ENCODE data around the gene KDM4C. TPM values are rescaled to one million over a fixed set of nuclear protein-coding genes. Genes with fewer than 3 reads are reported as not detected.

KDM4C gene
- total and polyA plus RNA-seq, 2 donors (not counting 1 experiment from before 2014, with no cell fraction given): 49.7 to 141 TPM

DNA sequence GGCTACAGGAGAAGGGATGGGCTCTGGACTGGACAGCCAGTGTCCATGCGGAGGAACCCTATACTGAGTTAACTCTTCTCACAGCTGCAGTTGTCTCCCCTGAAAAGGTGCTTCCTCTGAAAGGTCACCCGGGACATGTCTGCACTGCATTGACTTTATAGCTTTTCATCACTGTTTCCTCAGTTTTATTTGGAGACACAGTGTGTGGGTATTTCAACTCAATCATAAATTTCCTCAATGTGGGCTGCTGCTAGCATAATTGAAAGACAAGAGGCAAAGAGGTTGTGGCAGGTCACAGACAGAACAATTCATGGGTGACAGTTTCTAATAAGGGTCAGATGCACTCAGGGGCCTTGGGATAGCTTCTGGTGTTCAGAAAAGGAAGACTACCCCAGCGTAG, 336.8 kb downstream of the KDM4C start:
- Histone ChIP-seq H3K4me3 (ENCODE audit: control extremely low read depth in 1 of 5, extremely low read depth in 1 of 5, insufficient read depth in 1 of 5, low read depth in 2 of 5, low read length in 4 of 5) (no peak overlapping the region), H3K4me1 (ENCODE audit: control insufficient read depth in 2 of 2, insufficient read depth in 2 of 2, low read length in 2 of 2) (peaks cover 10 to 11% of the 10 kb centered on the region in 2 donors), H3K27me3 (replicated peaks in 1 of 4; ENCODE audit: control extremely low read depth in 1 of 4, control insufficient read depth in 3 of 4, insufficient read depth in 4 of 4, low read length in 3 of 4) (no peaks in the 10 kb centered on the region), H2AFZ (ENCODE audit: insufficient read depth, low read depth, low read length, poor library complexity, severe bottlenecking) (no peak overlapping the region), H3K4me2 (replicated peaks; ENCODE audit: low read depth, low read length, poor library complexity, severe bottlenecking) (peak overlapping the region; percentile 8), H3K9ac (ENCODE audit: low read length) (no peak overlapping the region), H3K79me2 (ENCODE audit: control insufficient read depth, insufficient read depth, low read length) (no peaks in the 10 kb centered on the region), H3K9me3 (ENCODE audit: control extremely low read depth in 1 of 3, control insufficient read depth in 2 of 3, insufficient read depth in 1 of 3, low read length in 2 of 3) (peaks cover 2 to 4% (median 3%) of the 10 kb centered on the region in 3 donors), H3K27ac (ENCODE audit: low read length in 2 of 2) (peak overlapping the region in 1 of 2 donors; percentile 58), H4K20me1 (ENCODE audit: control insufficient read depth, insufficient read depth, low read length, poor library complexity, severe bottlenecking) (peaks cover 6% of the 10 kb centered on the region), H3K36me3 (replicated peaks in 1 of 2; ENCODE audit: control extremely low read depth in 1 of 2, control insufficient read depth in 1 of 2, extremely low read depth in 1 of 2, insufficient read depth in 2 of 2, low read length in 1 of 2) (peaks cover 8 to 23% of the 10 kb centered on the region in 2 experiments)
- no CpG with 5 or more reads among the region's 3 CpGs for WGBS (ENCODE audit: insufficient coverage)
- Mint-ChIP-seq H3K4me3 (no peak overlapping the region), H3K9me3 (ENCODE audit: insufficient read depth) (peaks cover 3% of the 10 kb centered on the region), H3K27me3 (no peaks in the 10 kb centered on the region), H3K4me1 (peaks cover 16% of the 10 kb centered on the region), H3K27ac (peak overlapping the region; percentile 58)
- POLR2A ChIA-PET: no interaction called here
- ATAC-seq (ENCODE audit: low read depth) (no peak), DNase-seq (no peak)
- intact Hi-C loops (cut with micrococcal nuclease): no loop called here
- CTCF ChIA-PET: no interaction called here
- TF ChIP-seq, protein P1, sequence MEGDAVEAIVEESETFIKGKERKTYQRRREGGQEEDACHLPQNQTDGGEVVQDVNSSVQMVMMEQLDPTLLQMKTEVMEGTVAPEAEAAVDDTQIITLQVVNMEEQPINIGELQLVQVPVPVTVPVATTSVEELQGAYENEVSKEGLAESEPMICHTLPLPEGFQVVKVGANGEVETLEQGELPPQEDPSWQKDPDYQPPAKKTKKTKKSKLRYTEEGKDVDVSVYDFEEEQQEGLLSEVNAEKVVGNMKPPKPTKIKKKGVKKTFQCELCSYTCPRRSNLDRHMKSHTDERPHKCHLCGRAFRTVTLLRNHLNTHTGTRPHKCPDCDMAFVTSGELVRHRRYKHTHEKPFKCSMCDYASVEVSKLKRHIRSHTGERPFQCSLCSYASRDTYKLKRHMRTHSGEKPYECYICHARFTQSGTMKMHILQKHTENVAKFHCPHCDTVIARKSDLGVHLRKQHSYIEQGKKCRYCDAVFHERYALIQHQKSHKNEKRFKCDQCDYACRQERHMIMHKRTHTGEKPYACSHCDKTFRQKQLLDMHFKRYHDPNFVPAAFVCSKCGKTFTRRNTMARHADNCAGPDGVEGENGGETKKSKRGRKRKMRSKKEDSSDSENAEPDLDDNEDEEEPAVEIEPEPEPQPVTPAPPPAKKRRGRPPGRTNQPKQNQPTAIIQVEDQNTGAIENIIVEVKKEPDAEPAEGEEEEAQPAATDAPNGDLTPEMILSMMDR (IDR thresholded peaks at IDR 0.05): no peak
- no peak for TF ChIP-seq EZH2 (IDR thresholded peaks at IDR 0.05; ENCODE audit: borderline replicate concordance, insufficient read depth, low read depth, low read length, poor library complexity, severe bottlenecking)

DNA sequence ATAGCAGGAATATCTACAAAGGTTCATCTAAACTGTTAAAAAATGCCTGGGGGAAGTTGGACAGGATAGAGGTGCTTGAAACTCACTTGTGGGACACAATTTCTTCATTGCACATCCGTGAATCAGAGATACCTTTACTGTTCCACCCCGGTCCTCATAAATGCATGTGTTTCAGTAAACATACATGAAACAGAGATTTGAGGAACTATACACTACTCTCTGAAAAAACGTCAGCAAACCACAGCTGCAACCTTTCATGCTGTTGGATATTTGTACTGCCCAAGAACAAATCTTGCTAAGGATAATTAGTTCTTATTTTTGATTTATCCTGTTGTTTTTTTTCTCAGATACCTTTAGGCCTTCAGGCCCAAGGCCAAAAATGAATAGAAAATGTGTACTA, 337.3 kb downstream of the KDM4C start:
- peak overlapping the region; percentile 8 for H3K4me2 ChIP-seq (replicated peaks; ENCODE audit: low read depth, low read length, poor library complexity, severe bottlenecking)
- no CpG with 5 or more reads among the region's 3 CpGs for WGBS (ENCODE audit: insufficient coverage)
- H3K36me3 ChIP-seq (replicated peaks in 1 of 2; ENCODE audit: control extremely low read depth in 1 of 2, control insufficient read depth in 1 of 2, extremely low read depth in 1 of 2, insufficient read depth in 2 of 2, low read length in 1 of 2): peaks cover 8 to 24% of the 10 kb centered on the region in 2 experiments
- DNase-seq (peak; percentile 30), ATAC-seq (ENCODE audit: low read depth) (peak; percentile 60)
- peak overlapping the region in 1 of 2 donors; percentile 58 for H3K27ac ChIP-seq (ENCODE audit: low read length in 2 of 2)
- no peak for TF ChIP-seq EZH2 (IDR thresholded peaks at IDR 0.05; ENCODE audit: borderline replicate concordance, insufficient read depth, low read depth, low read length, poor library complexity, severe bottlenecking)
- TF ChIP-seq, protein P1 (IDR thresholded peaks at IDR 0.05): no peak
- no peaks in the 10 kb centered on the region for H3K27me3 Mint-ChIP-seq
- intact Hi-C loops (cut with micrococcal nuclease): no loop called here
- no peak overlapping the region for H3K4me3 Mint-ChIP-seq
- peak overlapping the region; percentile 58 for H3K27ac Mint-ChIP-seq
- H3K9me3 Mint-ChIP-seq (ENCODE audit: insufficient read depth): peaks cover 4% of the 10 kb centered on the region
- H3K27me3 ChIP-seq (replicated peaks in 1 of 4; ENCODE audit: control extremely low read depth in 1 of 4, control insufficient read depth in 3 of 4, insufficient read depth in 4 of 4, low read length in 3 of 4): no peaks in the 10 kb centered on the region
- H3K4me1 Mint-ChIP-seq: peaks cover 16% of the 10 kb centered on the region
- H3K4me1 ChIP-seq (ENCODE audit: control insufficient read depth in 2 of 2, insufficient read depth in 2 of 2, low read length in 2 of 2): peaks cover 10 to 11% of the 10 kb centered on the region in 2 donors
- H2AFZ ChIP-seq (ENCODE audit: insufficient read depth, low read depth, low read length, poor library complexity, severe bottlenecking): no peak overlapping the region
- H3K9ac ChIP-seq (ENCODE audit: low read length): no peak overlapping the region
- POLR2A ChIA-PET: no interaction called here
- H4K20me1 ChIP-seq (ENCODE audit: control insufficient read depth, insufficient read depth, low read length, poor library complexity, severe bottlenecking): peaks cover 6% of the 10 kb centered on the region
- CTCF ChIA-PET: no interaction called here
- H3K79me2 ChIP-seq (ENCODE audit: control insufficient read depth, insufficient read depth, low read length): no peaks in the 10 kb centered on the region
- no peak overlapping the region for H3K4me3 ChIP-seq (ENCODE audit: control extremely low read depth in 1 of 5, extremely low read depth in 1 of 5, insufficient read depth in 1 of 5, low read depth in 2 of 5, low read length in 4 of 5)
- peaks cover 2 to 4% (median 3%) of the 10 kb centered on the region in 3 donors for H3K9me3 ChIP-seq (ENCODE audit: control extremely low read depth in 1 of 3, control insufficient read depth in 2 of 3, insufficient read depth in 1 of 3, low read length in 2 of 3)
